ENCODE data around the gene NDUFS8. TPM values are rescaled to one million over a fixed set of nuclear protein-coding genes. Genes with fewer than 3 reads are reported as not detected.
"Not testable (repeated sequence)": the region's sequence is repeated elsewhere in the genome, so short reads cannot be mapped to it uniquely, and the experiment has no call there.

The NDUFS8 gene
- total RNA-seq, 1 experiment from 2014 or later = 334 TPM

GRCh38 chr11:67993821-67994220 is 36.7 kb upstream of the NDUFS8 start:
- H3K27ac Mint-ChIP-seq (ENCODE audit: unreplicated experiment); intact Hi-C loops (cut with micrococcal nuclease; ENCODE audit: unreplicated experiment); H3K4me1 Mint-ChIP-seq (ENCODE audit: low read depth, unreplicated experiment); H3K9me3 Mint-ChIP-seq (ENCODE audit: unreplicated experiment); H3K4me1 ChIP-seq; H3K4me3 Mint-ChIP-seq (ENCODE audit: unreplicated experiment); H3K36me3 Mint-ChIP-seq (ENCODE audit: insufficient read depth, unreplicated experiment); POLR2A ChIA-PET; H3K36me3 ChIP-seq (ENCODE audit: control insufficient read depth, insufficient read depth, low read length); H3K27me3 Mint-ChIP-seq (ENCODE audit: insufficient read depth, unreplicated experiment); H3K9me3 ChIP-seq; BruUV-seq (replicated peaks); H3K4me3 ChIP-seq (ENCODE audit: low read depth, low read length); H3K27me3 ChIP-seq (replicated peaks; ENCODE audit: control insufficient read depth, insufficient read depth, low read length): not testable (repeated sequence)
- CTCF ChIA-PET = interaction anchor here (1.1 to 1.2 kb wide), 2 partner anchors 14 to 38 kb away, joined by 4 to 5 read pairs; no protein-coding TSS in a partner anchor
- TF ChIP-seq CTCF (IDR thresholded peaks at IDR 0.05; ENCODE audit: insufficient read depth in 1 of 2, low read depth in 1 of 2, low read length in 1 of 2, severe bottlenecking in 1 of 2, unreplicated experiment in 1 of 2) = peak; percentile 65 to 66
- peak; percentile 64 to 72 for DNase-seq

- H3K4me3 ChIP-seq (ENCODE audit: low read depth, low read length); H3K36me3 ChIP-seq (ENCODE audit: control insufficient read depth, insufficient read depth, low read length); H3K27me3 ChIP-seq (replicated peaks; ENCODE audit: control insufficient read depth, insufficient read depth, low read length); H3K4me1 Mint-ChIP-seq (ENCODE audit: low read depth, unreplicated experiment); POLR2A ChIA-PET; H3K9me3 ChIP-seq; H3K4me3 Mint-ChIP-seq (ENCODE audit: unreplicated experiment); H3K4me1 ChIP-seq; BruUV-seq (replicated peaks); intact Hi-C loops (cut with micrococcal nuclease; ENCODE audit: unreplicated experiment); H3K27ac Mint-ChIP-seq (ENCODE audit: unreplicated experiment); DNase-seq; H3K36me3 Mint-ChIP-seq (ENCODE audit: insufficient read depth, unreplicated experiment); H3K27me3 Mint-ChIP-seq (ENCODE audit: insufficient read depth, unreplicated experiment); H3K9me3 Mint-ChIP-seq (ENCODE audit: unreplicated experiment): not testable (repeated sequence)
- CTCF ChIA-PET = interaction anchor here (0.6 to 1.2 kb wide), 3 partner anchors 14 to 321 kb away, joined by 3 to 5 read pairs (median 4); no protein-coding TSS in a partner anchor
Measured at GRCh38 chr11:67994387-67994786, 36.1 kb upstream of the NDUFS8 start.

DNA sequence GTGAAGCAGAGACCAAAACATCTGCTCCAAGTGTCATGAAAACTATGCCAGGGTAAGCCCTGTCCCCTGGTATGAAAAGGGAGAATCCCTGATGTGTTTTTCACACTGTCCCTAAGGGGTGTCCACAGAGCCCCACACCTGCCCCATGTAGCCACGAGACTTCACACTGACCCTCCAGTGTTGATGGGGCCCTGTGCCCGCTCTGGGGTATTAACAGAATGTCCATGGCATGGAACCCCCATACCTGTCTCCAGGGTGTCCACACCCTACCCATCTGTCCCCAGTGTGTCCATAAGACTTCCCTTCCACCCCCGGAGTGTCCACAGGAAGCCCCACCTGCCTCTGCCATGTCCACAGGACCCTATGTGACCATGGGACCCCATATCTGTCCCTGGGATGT is 35.4 kb upstream of the NDUFS8 start:
- BruUV-seq (replicated peaks); POLR2A ChIA-PET; H3K4me3 Mint-ChIP-seq (ENCODE audit: unreplicated experiment): not testable (repeated sequence)

DNA sequence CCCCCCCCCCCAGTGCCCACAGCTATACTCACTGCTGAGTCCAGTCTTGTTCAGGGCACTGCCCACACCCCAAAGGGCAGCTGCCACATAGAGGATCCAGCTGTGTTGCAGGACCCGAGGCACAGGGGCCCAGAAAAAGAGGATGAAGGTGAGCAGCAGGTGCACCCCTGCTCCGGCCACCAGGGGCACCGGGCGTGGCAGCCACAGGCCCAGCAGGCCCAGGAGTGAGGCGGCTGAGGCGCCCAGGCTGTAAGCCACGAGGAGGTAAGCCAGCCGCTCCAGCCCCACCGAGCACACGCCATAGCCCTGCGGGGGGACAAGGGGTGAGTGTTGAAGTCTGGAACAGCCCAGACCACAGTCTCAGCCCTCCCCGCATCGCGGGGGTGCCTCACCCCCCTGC is 34.9 kb upstream of the NDUFS8 start:
- H3K36me3 ChIP-seq (ENCODE audit: control insufficient read depth, insufficient read depth, low read length); H3K27ac Mint-ChIP-seq (ENCODE audit: unreplicated experiment); intact Hi-C loops (cut with micrococcal nuclease; ENCODE audit: unreplicated experiment); H3K27me3 ChIP-seq (replicated peaks; ENCODE audit: control insufficient read depth, insufficient read depth, low read length); H3K4me3 ChIP-seq (ENCODE audit: low read depth, low read length); H3K9me3 Mint-ChIP-seq (ENCODE audit: unreplicated experiment); DNase-seq; BruUV-seq (replicated peaks); H3K27me3 Mint-ChIP-seq (ENCODE audit: insufficient read depth, unreplicated experiment); H3K4me1 Mint-ChIP-seq (ENCODE audit: low read depth, unreplicated experiment); H3K9me3 ChIP-seq; POLR2A ChIA-PET; CTCF ChIA-PET; H3K4me3 Mint-ChIP-seq (ENCODE audit: unreplicated experiment); H3K36me3 Mint-ChIP-seq (ENCODE audit: insufficient read depth, unreplicated experiment); H3K4me1 ChIP-seq: not testable (repeated sequence)

More for the DNA sequence above, 35.4 kb upstream of the NDUFS8 start:
- H3K36me3 Mint-ChIP-seq (ENCODE audit: insufficient read depth, unreplicated experiment); H3K4me3 ChIP-seq (ENCODE audit: low read depth, low read length); intact Hi-C loops (cut with micrococcal nuclease; ENCODE audit: unreplicated experiment); H3K27me3 Mint-ChIP-seq (ENCODE audit: insufficient read depth, unreplicated experiment); H3K9me3 Mint-ChIP-seq (ENCODE audit: unreplicated experiment); H3K36me3 ChIP-seq (ENCODE audit: control insufficient read depth, insufficient read depth, low read length); H3K9me3 ChIP-seq; H3K27me3 ChIP-seq (replicated peaks; ENCODE audit: control insufficient read depth, insufficient read depth, low read length); H3K27ac Mint-ChIP-seq (ENCODE audit: unreplicated experiment); DNase-seq; H3K4me1 Mint-ChIP-seq (ENCODE audit: low read depth, unreplicated experiment); H3K4me1 ChIP-seq; CTCF ChIA-PET: not testable (repeated sequence)

Measured in Caco-2 (cell line).